Prostate gland (tissue), 2 donors: Measurements from ENCODE around the gene CHRM2.

ENCODE experiments used
- CTCF ChIP-seq, 4 experiments: fragments of 200-600 bp in 2 of 4; fragments of 450-650 bp in 2 of 4; sonication (generic) in 2 of 4; IDR thresholded peaks; 1 replicate in 3 of 4; 2 replicates in 1 of 4; pipeline ENCODE4 v1.5.1; 2016 to 2019; ENCODE audit warnings: antibody characterized with exemption in 4 of 4, mild to moderate bottlenecking in 2 of 4, moderate library complexity in 2 of 4
- POLR2A ChIP-seq: fragments of 450-650 bp; IDR thresholded peaks from one replicate; pipeline ENCODE4 v1.6.1; 2016; ENCODE audit warnings: antibody characterized with exemption, mild to moderate bottlenecking
- POLR2AphosphoS5 ChIP-seq: sonication (generic); formaldehyde crosslinking; IDR thresholded peaks from one replicate; pipeline ENCODE4 v1.6.1; 2017; ENCODE audit warnings: antibody characterized with exemption

- TF ChIP-seq CTCF (IDR thresholded peaks at IDR 0.05) (no peak), POLR2A (no peak), POLR2AphosphoS5 (no peak)
Measured at GRCh38 chr7:136941816-136942215, 73.4 kb downstream of the CHRM2 start.
